ENCODE data around the gene RAVER2.

Gene RAVER2

DNA sequence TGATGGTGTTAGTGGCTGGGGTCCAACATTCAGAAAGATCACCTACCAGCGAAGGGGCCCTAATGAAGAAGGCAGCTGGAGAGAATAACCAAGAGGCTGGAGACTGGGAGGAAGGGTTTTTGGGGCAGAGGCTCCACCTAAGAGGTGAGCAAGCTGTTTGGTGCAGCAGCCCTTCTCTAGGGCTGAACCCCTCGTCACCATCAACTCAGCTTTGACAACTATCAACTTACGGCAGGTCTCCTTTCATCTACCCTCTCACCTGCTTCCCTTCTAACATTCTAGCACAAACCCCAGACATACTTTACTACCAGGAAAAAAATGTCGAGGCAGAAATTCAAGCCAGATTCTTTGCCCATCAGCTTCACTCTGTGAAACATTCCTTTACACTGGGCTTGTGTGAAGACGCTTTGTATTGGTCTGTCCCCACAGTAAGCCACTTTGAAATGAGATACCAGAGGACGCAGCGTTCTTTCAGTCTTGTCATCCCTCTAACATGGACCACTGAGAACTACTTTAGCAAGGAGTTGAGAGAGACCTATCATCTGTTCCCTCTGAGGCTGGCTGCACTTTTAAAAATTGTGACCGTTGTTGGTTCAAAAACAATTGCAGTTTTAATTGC is 84.6 kb downstream of the RAVER2 start:
- no peak for DNase-seq (ENCODE audit: extremely low spot score)
- CTCF ChIA-PET, result interaction anchor here (1.2 to 1.5 kb wide), 2 partner anchors 15 to 18 kb away, joined by 3 read pairs; no protein-coding TSS in a partner anchor
- POLR2A ChIA-PET, result no interaction called here
- TF ChIP-seq, protein P1, sequence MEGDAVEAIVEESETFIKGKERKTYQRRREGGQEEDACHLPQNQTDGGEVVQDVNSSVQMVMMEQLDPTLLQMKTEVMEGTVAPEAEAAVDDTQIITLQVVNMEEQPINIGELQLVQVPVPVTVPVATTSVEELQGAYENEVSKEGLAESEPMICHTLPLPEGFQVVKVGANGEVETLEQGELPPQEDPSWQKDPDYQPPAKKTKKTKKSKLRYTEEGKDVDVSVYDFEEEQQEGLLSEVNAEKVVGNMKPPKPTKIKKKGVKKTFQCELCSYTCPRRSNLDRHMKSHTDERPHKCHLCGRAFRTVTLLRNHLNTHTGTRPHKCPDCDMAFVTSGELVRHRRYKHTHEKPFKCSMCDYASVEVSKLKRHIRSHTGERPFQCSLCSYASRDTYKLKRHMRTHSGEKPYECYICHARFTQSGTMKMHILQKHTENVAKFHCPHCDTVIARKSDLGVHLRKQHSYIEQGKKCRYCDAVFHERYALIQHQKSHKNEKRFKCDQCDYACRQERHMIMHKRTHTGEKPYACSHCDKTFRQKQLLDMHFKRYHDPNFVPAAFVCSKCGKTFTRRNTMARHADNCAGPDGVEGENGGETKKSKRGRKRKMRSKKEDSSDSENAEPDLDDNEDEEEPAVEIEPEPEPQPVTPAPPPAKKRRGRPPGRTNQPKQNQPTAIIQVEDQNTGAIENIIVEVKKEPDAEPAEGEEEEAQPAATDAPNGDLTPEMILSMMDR (IDR thresholded peaks at IDR 0.05; ENCODE audit: control extremely low read depth, extremely low read depth, low read depth, missing control alignments), result no peak

DNA sequence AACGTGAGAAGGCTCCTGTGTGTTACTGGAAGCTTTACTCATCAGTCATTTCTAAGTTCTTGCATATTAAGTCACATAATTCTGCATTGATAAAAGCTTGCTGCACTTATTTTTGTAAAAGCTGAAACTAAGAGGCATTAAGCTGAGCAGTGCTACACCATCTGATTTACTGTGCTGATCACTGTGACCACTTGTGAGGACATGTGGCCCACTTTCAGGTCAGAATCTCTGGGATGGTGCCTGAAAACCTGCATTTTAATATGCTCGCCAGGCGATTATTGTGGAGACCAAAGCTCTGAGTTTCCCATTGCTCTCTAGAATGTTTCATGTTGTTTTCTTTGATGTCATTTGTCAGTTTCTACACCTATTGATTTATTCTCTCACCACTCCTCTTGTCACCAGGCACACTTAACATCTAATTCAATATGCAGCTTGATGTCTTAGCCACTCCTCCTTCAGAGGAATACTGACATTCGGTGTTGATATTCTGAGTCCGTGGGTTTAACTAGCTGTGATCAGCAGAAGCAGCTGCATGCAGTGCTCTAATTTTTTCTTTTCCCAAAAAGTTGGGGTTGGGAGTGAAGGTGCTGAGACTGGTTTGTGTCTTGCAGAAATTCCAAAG is 85.3 kb downstream of the RAVER2 start:
- CTCF ChIA-PET, result interaction anchor here (1.2 to 1.6 kb wide), 3 partner anchors 15 to 19 kb away, joined by 3 to 4 read pairs (median 3); no protein-coding TSS in a partner anchor
- POLR2A ChIA-PET, result no interaction called here

DNA sequence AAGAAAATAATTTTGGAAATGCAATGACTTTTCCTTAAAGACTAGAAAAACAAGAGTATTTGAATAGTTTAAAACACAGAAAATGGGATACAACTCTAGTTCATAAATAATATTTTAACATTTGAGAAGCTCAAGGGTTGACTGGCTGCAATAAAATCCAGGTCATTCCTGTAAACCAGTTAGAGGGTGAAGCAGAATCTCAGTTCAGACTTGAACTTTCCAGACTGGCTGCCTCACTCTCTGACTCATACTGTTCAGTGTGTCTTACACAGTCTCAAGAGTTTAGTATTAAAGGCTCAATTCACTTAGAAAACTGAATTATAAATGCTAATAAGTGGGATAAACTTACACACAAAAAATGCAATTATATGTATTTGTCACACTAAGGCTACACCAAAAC is 89.9 kb downstream of the RAVER2 start:
- TF ChIP-seq, protein P1 (IDR thresholded peaks at IDR 0.05; ENCODE audit: control extremely low read depth, extremely low read depth, low read depth, missing control alignments), result no peak
- POLR2A ChIA-PET, result no interaction called here
- no peak for DNase-seq (ENCODE audit: extremely low spot score)

More for the DNA sequence above, 85.3 kb downstream of the RAVER2 start:
- TF ChIP-seq, protein P1 (IDR thresholded peaks at IDR 0.05; ENCODE audit: control extremely low read depth, extremely low read depth, low read depth, missing control alignments), result no peak
- DNase-seq (ENCODE audit: extremely low spot score), result no peak

DNA sequence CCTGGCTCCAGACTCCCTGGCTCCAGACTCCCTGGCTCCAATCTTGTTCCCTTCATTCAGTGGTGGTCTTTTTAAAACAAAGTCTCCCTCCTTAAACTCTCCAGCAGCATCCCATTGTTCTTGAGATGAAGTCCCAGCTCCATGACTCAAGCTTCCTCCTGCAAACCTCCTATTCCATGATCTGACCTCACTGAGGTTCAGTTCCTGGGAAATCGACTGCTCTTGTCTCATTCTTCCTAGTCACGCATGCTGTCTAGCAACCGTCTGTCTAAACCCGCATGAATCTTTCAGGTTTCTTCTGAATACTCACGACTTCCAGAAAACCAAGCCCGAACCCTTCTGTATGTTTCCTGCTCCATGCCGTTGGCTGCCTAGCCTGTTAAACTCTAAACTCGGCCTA is 91.9 kb downstream of the RAVER2 start:
- POLR2A ChIA-PET, result no interaction called here
- TF ChIP-seq, protein P1 (IDR thresholded peaks at IDR 0.05; ENCODE audit: control extremely low read depth, extremely low read depth, low read depth, missing control alignments), result no peak
- DNase-seq (ENCODE audit: extremely low spot score), result no peak
- CTCF ChIA-PET, result interaction anchor here (0.8 kb wide), 2 partner anchors 13 to 162 kb away, joined by 3 read pairs; no protein-coding TSS in a partner anchor

More for the DNA sequence above, 89.9 kb downstream of the RAVER2 start:
- CTCF ChIA-PET, result interaction anchor here (1.6 kb wide), 1 partner anchor 158 kb away, joined by 5 read pairs; no protein-coding TSS in a partner anchor

DNA sequence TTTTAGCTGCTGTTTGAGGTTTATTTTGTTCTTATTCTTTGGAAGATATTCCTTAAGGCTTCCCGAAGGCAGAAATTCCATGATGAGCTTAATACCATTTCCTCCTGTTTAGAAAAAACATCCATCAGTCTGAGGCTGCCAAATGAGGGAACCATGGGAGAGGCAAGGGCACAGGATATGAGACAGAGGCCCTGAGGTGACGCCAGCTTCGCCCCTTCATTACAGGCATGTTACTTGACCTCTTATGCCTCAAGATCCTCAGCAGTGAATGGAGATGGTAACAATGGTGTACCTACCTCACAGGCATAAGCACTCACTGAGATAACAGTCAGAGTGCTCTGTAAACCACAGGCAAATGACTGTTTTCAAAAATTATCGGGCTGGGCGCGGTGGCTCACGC is 93.6 kb downstream of the RAVER2 start:
- POLR2A ChIA-PET, result no interaction called here
- no peak for DNase-seq (ENCODE audit: extremely low spot score)
- TF ChIP-seq, protein P1 (IDR thresholded peaks at IDR 0.05; ENCODE audit: control extremely low read depth, extremely low read depth, low read depth, missing control alignments), result no peak
- CTCF ChIA-PET, result no interaction called here

DNA sequence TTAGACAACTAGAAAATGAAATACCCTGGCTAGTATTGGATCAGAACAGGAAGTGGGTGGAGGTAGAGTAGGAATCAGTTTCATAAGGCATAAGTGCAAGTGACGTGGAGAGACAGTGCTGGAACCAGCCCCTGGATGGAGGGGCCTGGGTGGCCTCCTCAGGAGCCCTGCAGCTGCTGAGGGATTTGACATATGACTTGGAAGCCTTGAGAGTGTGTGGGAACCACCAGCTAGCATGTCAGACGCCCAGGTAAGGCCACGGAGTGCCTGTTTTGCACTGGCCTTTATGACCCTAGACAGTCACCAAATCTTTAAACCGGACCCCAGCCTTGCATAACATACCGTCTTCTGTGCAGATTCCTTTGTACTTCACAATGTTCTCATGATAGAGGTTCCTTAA is 94.4 kb downstream of the RAVER2 start:
- POLR2A ChIA-PET, result no interaction called here
- TF ChIP-seq, protein P1 (IDR thresholded peaks at IDR 0.05; ENCODE audit: control extremely low read depth, extremely low read depth, low read depth, missing control alignments), result no peak
- no peak for DNase-seq (ENCODE audit: extremely low spot score)
- CTCF ChIA-PET, result interaction anchor here (1.4 kb wide), 1 partner anchor 14 kb away, joined by 3 read pairs; no protein-coding TSS in a partner anchor

All from GM10248 (cell line).